GM18502 (cell line): ENCODE measurements around the gene SLC6A17.

Source experiments
- ATAC-seq: cut with Tn5 transposase; IDR thresholded peaks from one replicate; pipeline ENCODE4 v1.9.1; 2021; ENCODE audit warnings: mild to moderate bottlenecking; ENCODE audit not compliant: unreplicated experiment, poor library complexity

The SLC6A17 gene

GRCh38 chr1:110215621-110216515 lies 65.6 kb downstream of the SLC6A17 start:
- no peak for ATAC-seq

GRCh38 chr1:110216844-110217444 lies 66.7 kb downstream of the SLC6A17 start:
- no peak for ATAC-seq

- no peak for ATAC-seq
Observed at GRCh38 chr1:110218137-110218536, 67.8 kb downstream of the SLC6A17 start.

- no peak for ATAC-seq
Observed at GRCh38 chr1:110218739-110219138, 68.4 kb downstream of the SLC6A17 start.

- no peak for ATAC-seq
Observed at GRCh38 chr1:110220324-110220723, 70.0 kb downstream of the SLC6A17 start.

GRCh38 chr1:110221119-110221518 lies 70.8 kb downstream of the SLC6A17 start:
- no peak for ATAC-seq

GRCh38 chr1:110223127-110223526 lies 72.8 kb downstream of the SLC6A17 start:
- ATAC-seq, result no peak

- ATAC-seq, result no peak
Observed at GRCh38 chr1:110223581-110223980, 73.3 kb downstream of the SLC6A17 start.

- no peak for ATAC-seq
Observed at GRCh38 chr1:110224240-110224995, 74.1 kb downstream of the SLC6A17 start.

- ATAC-seq, result no peak
Observed at GRCh38 chr1:110225212-110225611, 74.9 kb downstream of the SLC6A17 start.

- no peak for ATAC-seq
Observed at GRCh38 chr1:110225756-110226404, 75.6 kb downstream of the SLC6A17 start.

- ATAC-seq, result no peak
Observed at GRCh38 chr1:110227774-110228173, 77.5 kb downstream of the SLC6A17 start.

- no peak for ATAC-seq
Observed at GRCh38 chr1:110228381-110228780, 78.1 kb downstream of the SLC6A17 start.

- ATAC-seq, result no peak
Observed at GRCh38 chr1:110228869-110229268, 78.6 kb downstream of the SLC6A17 start.

- no peak for ATAC-seq
Observed at GRCh38 chr1:110229348-110230001, 79.2 kb downstream of the SLC6A17 start.

GRCh38 chr1:110230381-110231199 lies 80.3 kb downstream of the SLC6A17 start:
- no peak for ATAC-seq

- ATAC-seq, result no peak
Observed at GRCh38 chr1:110233861-110234260, 83.6 kb downstream of the SLC6A17 start.

- no peak for ATAC-seq
Observed at GRCh38 chr1:110234691-110235090, 84.4 kb downstream of the SLC6A17 start.

GRCh38 chr1:110235181-110235833 lies 85.0 kb downstream of the SLC6A17 start:
- ATAC-seq, result no peak
